Measurements from ENCODE around the gene PVR. TPM values are rescaled to one million over a fixed set of nuclear protein-coding genes. Genes with fewer than 3 reads are reported as not detected.
A peak's percentile ranks its signal among the peaks of the same experiment; 100 is the strongest.

Gene PVR
- total and polyA plus RNA-seq, 9 of the 15 experiments (the other 6 are each of a cell fraction or from before 2014, with no cell fraction given), result 0.89 to 14.5 (median 9.8) TPM

- TF ChIP-seq ELK3 (CRISPR knock-in tag; IDR thresholded peaks at IDR 0.05) (no peak), YY1 (IDR thresholded peaks at IDR 0.05; ENCODE audit: borderline replicate concordance in 1 of 3, control insufficient read depth in 1 of 3, extremely low read depth in 1 of 3, insufficient read depth in 3 of 3, insufficient read length in 1 of 3, insufficient replicate concordance in 2 of 3, low read depth in 1 of 3, low read length in 2 of 3) (no peak), HDAC2 (IDR thresholded peaks at IDR 0.05) (0 out of 2 replicates have a peak, but pooled peaks have one; percentile 18), ZBTB11 (CRISPR knock-in tag; IDR thresholded peaks at IDR 0.05) (no peak), ADNP (tag; IDR thresholded peaks at IDR 0.05) (peak; percentile 40; the same call in 1 of the 2 replicates), NFE2L1 (tag; IDR thresholded peaks at IDR 0.05; ENCODE audit: borderline replicate concordance, low read depth) (no peak), GATAD2B (IDR thresholded peaks at IDR 0.05; ENCODE audit: borderline replicate concordance) (no peak), CBX1 (IDR thresholded peaks at IDR 0.05; ENCODE audit: low read depth) (peak; percentile 54; the same call in 1 of the 2 replicates), NFATC3 (IDR thresholded peaks at IDR 0.05) (no peak), ZNF445 (CRISPR knock-in tag; IDR thresholded peaks at IDR 0.05; ENCODE audit: low read depth) (no peak), ZNF41 (CRISPR knock-in tag; conservative IDR thresholded peaks at IDR 0.05) (no peak), SMARCA5 (IDR thresholded peaks at IDR 0.05) (0 out of 2 replicates have a peak, but pooled peaks have one; percentile 23), BRD9 (IDR thresholded peaks at IDR 0.05; ENCODE audit: low read depth, partially characterized antibody) (no peak)
Observed at GRCh38 chr19:44671400-44671799, 27.7 kb downstream of the PVR start, which contains the start of gene CEACAM19 (continued).
